OCI-LY7 (cell line): ENCODE data around the gene MBTPS1.

Experiments used
- CTCF ChIP-seq: fragments of 200-600 bp; sonication (generic); conservative IDR thresholded peaks from 2 replicates; pipeline ENCODE4 v1.5.1; 2014; ENCODE audit warnings: mild to moderate bottlenecking, antibody characterized with exemption, low read length, moderate library complexity, mixed read lengths
- EZH2phosphoT487 ChIP-seq: fragments of 200-600 bp; sonication (generic); IDR thresholded peaks from 2 replicates; pipeline ENCODE4 v1.6.1; 2018; ENCODE audit warnings: low read depth, borderline replicate concordance, mild to moderate bottlenecking, mixed run types, antibody characterized with exemption, low read length, moderate library complexity, mixed read lengths

- TF ChIP-seq CTCF (no peak), EZH2phosphoT487 (no peak)
Observed at GRCh38 chr16:84075376-84075775, 41.4 kb downstream of the MBTPS1 start.
